ENCODE measurements around the gene TMPRSS3. TPM values are rescaled to one million over a fixed set of nuclear protein-coding genes. Genes with fewer than 3 reads are reported as not detected.

TMPRSS3 gene
- total RNA-seq, 2 donors from 2014 or later, result 24.0 to 163 TPM

GRCh38 chr21:42324896-42325295 lies 71.0 kb downstream of the TMPRSS3 start:
- H3K4me1 Mint-ChIP-seq, result no peaks in the 10 kb centered on the region

More at GRCh38 chr21:42324896-42325295, 71.0 kb downstream of the TMPRSS3 start:
- H3K4me3 Mint-ChIP-seq, result no peak overlapping the region
- no peaks in the 10 kb centered on the region for H3K36me3 Mint-ChIP-seq (ENCODE audit: low read depth)
- no peak overlapping the region for H3K27ac Mint-ChIP-seq
- no peak for ATAC-seq (replicated peaks)
- no peaks in the 10 kb centered on the region for H3K9me3 Mint-ChIP-seq
- peaks cover 7% of the 10 kb centered on the region for H3K27me3 Mint-ChIP-seq

Other genes starting within 250 kb of the TMPRSS3 start
- gene ABCG1, start 176.9 kb downstream of the TMPRSS3 start, total RNA-seq, result 1 to 10 TPM; 3.1 to 8.2 TPM
- gene TFF3, start 80.6 kb downstream of the TMPRSS3 start, total RNA-seq, result not detected
- gene TFF2, start 45.1 kb downstream of the TMPRSS3 start, total RNA-seq, result not detected
- gene TFF1, start 29.5 kb downstream of the TMPRSS3 start, total RNA-seq, result not detected
- gene UBASH3A, start 7.8 kb upstream of the TMPRSS3 start, total RNA-seq, result 10 to 100 TPM; 28.3 to 42.1 TPM
- under 1 TPM in 1 of 2 donors, not detected in 1; 0.82 TPM for gene RSPH1, start 100.2 kb upstream of the TMPRSS3 start, total RNA-seq
- 10 to 100 TPM in 1 of 2 donors, 1 to 10 TPM in 1; 3.8 to 17.7 TPM for gene SLC37A1, start 117.8 kb upstream of the TMPRSS3 start, total RNA-seq

Data from activated T-helper 17 cell treated with anti-CD3 and anti-CD28 coated beads, Interleukin-2, amount 50 U/mL, for 72 hours (primary cell).